HG03460 (cell line): Measurements from ENCODE around the gene FTSJ1.

ENCODE experiments used
- ATAC-seq: cut with Tn5 transposase; IDR thresholded peaks from one replicate; pipeline ENCODE4 v1.9.1; 2021; ENCODE audit not compliant: unreplicated experiment

The FTSJ1 gene

DNA sequence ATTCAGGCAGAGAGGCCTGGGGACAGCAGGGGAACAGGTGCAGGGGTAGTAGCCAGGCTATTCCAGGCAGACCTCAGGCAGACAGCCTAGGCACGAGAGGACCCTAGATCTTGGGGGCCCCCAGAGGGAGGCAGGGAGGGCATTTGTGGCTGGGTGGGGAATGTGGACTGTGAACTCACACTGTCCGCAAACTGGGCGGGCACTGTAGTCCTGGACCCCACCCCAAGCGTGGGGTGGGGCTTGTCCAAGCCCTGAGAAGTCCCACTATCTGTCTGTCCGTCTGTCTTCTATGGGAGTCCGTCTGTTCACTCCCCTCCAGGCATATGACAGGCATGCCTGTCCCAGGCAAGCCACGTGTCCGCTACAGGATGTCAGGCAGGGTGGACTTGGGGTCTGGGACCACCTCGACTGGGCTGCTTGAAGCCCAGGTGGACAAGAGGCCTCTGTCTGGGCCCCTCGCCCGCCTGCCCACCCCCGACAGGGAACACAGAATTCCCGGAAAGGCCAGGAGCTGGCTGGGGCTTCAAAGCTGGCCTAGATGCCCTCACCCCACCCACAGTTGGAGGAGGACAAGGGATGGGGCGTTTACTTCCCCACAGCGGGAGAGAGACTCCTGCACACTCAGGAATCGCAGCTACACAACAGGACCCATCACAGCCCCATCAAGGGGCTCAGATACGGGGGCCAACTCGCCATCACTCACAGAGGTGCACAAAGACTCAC, 5.7 kb upstream of the FTSJ1 start, which contains the start of gene SLC38A5:
Gene SLC38A5 (minus strand): TSS at position 151 of the 723 bp plus-strand sequence. CDS start 2,336 bp downstream, outside the sequence.
- no peak for ATAC-seq

DNA sequence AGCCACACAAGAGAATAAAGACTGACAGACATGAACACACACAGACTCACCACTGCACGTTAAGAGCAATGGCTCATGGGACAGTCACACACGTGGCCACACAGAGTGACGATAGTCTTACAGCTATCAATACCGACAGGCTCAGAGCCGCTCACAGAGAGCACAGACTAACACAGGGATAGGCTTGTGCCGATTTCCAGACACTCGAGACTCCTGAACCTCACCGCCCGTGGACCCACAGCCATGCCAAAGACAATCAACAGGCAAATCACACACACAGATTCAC, 5.2 kb upstream of the FTSJ1 start:
- ATAC-seq: no peak

DNA sequence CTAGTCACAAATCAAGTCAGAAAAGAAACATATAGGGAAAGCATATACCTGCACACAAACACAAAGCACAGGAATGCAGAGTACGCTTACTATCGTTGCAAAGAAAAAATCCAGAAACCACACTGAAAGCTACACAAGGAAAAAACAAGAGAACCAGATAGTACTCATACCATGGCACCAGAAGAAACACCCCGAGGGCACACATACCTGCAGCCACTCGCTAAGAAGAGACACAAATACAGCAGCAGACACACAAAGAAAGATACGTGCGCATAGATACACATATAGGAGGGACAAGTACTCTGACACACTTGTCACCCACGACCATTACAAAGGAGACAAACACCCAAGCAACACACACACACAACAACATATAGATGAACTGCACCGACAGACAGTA, 4.5 kb upstream of the FTSJ1 start:
- no peak for ATAC-seq

DNA sequence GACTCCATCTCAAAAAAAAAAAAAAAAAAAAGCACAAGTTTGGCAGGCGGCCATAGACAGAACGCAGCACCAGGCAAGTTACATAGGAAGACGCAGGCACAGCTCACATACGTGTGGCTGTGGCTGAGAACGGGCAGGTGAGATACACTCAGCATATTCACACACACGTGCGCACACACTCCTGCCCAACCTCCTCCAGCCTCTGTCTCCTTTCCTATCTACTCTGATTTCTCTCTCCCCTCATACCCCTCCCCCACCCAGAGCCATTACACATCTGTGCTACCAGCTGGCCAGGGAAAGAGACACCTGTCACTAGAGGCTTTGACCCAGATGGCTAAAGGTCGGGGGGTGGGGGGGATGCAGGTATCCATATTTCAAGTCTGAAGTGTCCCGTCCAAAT, 3.8 kb upstream of the FTSJ1 start:
- no peak for ATAC-seq

DNA sequence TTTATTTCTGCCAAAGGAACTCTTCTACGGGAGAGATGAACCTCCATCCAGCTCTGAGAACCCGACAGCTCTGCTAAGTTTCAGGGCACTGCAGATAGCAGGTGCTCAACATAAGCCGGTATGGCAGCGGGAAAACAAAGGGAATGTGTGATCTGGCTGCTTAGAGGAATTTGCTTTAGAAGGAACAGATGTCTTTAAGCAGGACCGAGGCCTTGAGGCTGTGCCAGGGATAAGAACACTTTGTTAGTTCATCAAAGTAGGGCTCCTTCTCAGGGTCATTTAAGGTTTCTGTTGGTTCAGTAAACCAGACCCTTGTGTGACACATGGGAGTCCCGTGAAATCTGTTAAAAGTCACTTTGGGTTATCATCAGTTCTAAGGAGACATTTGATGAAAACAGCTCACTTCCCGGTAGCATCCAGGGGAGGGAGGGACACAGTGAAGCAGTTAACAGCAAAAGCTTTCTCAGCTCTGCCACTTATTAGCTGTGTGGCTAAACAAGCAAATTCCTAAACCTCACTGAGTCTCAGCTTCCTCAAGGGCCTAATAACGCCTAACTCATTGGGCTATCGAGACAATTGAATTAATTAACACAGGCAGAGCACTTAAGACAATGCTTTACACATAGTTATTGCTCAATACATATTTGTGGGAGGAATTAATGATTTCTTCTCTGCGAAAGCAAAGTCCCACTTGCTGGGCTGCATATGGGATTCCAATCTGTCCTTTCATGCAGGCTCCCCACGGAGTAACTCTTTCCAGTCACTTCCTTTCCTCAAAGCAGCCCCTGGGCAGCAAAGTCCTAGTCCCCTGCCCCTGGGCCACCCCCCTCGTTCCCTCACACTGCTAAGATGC, 2.9 kb upstream of the FTSJ1 start:
- no peak for ATAC-seq

DNA sequence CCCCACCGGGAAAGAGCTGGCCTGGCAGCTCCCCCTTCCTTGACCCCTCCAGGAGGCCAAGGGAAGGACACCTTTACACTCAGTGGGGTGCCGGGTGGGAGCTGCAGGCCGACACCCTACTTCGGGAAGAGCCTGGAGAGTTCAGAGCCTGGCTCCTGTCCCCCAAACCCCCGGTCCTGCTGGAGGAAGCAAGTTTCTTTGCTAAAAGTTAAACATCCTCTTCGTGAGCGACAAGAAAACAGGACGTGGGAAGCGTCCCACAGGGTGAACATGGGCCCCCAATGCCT, 2.4 kb upstream of the FTSJ1 start:
- no peak for ATAC-seq

DNA sequence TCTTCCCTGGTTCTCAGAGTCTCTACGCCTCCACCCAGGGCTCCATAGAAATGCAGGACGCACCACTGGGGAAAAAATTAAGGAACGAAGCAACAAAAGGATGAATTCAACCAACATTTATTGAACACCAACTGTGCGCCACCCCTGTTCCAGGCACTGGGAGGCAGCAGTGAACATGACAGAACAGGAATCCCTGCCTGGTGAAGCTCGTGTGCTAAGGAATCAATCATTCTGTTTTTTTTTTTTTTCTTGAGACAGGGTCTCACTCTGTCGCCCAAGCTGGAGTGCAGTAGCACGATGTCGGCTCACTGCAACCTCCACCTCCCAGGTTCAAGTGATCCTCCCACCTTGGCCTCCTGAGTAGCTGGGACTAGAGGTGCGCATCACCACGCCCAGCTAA, 1.9 kb upstream of the FTSJ1 start:
- no peak for ATAC-seq

DNA sequence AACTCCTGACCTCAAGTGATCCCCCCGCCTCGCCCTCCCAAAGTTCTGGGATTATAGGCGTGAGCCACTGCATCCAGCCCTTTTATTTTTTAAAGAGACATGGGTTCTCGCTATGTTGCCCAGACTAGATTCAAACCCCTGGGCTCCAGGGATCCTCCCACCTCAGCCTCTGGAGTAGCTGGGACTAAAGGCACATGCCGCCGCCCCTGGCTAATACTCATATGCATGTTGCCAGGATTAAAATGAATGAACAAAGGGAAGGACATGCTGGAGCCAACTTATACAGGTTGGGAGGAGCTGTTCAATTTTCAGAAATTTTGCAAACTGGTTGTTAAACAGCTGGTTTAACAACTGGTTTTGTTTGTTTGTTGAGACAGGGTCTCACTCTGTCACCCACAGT, 1.4 kb upstream of the FTSJ1 start:
- no peak for ATAC-seq

DNA sequence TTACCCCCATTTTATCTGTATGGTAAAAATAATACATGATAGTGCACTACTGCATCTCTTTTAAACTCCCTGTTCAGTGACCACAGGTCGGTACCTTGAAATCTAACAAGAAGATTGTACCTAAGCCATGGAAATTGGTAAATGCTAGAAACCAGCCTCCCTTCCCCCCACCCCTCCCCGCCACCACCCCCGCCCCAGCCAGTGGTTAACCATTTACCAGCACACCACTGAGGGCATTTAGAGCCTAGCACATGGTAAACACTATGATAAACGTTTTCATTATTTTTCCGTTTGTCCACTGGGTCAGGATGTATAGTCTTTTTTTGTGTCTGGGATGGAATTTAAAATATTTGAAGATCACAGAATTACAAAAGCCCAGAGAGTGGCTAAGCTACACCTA, 703 bp upstream of the FTSJ1 start:
- ATAC-seq: peak; percentile 13

DNA sequence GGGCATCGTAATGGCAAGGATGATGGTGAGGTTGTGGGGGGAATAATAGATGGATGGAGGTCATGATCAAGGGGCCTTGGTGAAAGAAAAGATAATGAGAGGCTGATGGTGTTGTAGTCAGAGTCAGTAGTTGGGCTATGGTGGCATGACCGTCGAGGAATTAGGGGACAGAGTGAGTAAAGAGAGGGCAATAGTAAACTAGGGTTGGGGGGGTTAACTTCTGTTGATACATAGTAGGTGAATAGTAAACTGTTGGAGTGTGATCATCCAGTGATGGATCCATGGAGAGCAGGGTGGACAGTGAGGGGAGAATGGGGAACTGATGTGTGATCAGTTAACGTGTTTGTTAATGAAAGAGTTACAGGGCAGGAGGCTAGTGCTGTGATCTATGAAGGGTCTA, 920 bp downstream of the FTSJ1 start:
- ATAC-seq: no peak

DNA sequence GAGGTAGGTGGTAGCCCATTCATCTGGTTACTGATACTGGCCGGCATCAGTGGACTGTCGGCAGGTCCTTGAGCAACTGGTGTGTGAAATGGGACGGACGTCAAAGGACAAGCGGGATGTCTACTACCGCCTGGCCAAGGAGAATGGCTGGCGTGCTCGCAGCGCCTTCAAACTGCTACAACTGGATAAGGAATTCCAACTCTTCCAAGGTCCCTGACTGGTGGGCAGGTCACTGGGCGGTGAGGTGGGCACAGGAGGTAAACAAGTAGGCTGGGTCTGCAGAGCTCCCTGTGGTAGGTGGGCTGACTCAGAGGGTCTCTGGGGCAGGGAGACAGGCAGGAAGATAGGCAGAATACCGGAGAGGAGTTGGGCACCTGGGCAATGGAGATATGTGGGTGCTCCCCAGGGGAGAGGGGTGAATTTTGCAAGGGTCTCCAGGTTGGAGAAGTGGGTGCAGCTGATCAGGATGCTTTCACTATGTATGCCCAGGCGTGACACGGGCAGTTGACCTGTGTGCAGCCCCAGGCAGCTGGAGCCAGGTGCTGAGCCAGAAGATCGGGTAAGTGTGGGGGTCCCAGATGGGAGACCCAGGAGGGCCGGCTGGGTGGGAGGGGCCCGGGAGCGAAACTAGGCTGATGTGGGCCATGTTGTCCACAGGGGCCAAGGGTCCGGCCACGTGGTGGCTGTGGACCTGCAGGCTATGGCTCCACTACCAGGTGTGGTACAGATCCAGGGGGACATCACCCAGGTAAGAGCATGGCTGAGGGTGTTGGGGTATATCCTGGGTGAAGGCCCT, 2.2 kb downstream of the FTSJ1 start:
- ATAC-seq: no peak

DNA sequence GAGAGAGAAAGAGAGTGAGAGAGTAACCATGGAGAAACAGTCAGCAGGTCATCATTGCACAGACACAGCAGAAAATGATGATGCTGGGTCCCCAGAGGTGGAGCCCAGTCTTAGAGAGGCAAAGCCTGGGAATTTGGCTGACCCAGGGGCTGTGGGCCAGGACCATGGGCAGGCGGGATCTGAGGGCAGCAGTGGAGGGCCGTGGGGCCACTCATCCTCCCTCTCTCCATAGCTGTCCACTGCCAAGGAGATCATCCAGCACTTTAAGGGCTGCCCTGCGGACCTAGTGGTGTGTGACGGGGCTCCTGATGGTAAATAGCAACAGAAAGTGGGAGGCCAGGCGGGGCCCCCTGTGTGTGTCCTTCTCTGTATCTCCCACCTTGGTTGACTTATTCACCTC, 2.8 kb downstream of the FTSJ1 start:
- ATAC-seq: no peak

DNA sequence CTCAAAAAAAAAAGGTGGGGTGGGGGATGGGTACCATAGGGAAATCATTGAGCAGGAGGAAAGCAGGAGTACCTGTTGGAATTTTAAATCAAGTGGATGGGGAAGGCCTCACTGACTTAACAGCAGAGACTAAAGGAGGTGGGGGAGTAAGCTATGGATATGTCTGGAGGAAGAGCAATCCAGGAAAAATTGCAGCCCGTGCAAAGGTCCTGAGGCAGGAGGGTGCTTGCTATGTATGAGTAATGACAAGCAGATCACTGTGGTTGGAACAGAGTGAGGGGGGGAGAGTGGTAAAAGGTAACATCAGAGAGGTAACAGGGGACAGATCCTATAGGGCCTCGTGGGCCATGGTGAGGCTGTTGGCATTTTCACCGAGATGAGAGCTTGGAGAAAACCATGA, 4.1 kb downstream of the FTSJ1 start:
- no peak for ATAC-seq

DNA sequence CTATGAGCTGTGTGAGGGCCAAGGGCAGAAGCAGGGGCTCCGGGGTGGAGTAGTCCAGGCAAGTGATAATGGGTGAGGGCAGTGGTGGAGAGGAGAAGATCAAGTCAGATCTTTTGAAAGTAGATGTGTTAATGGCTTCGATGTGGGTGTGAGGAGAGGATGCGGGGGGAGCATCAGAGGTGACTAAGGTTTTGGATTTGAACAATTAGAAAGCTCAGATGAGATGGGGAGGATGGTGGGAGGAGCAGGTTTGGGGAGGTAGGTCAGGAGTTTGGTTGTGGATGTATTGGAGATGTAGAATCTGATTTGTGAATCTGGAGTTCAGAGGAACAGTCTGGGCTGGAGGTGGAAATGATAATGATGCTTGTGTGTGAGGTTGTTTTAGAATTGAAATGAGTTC, 4.6 kb downstream of the FTSJ1 start:
- no peak for ATAC-seq

DNA sequence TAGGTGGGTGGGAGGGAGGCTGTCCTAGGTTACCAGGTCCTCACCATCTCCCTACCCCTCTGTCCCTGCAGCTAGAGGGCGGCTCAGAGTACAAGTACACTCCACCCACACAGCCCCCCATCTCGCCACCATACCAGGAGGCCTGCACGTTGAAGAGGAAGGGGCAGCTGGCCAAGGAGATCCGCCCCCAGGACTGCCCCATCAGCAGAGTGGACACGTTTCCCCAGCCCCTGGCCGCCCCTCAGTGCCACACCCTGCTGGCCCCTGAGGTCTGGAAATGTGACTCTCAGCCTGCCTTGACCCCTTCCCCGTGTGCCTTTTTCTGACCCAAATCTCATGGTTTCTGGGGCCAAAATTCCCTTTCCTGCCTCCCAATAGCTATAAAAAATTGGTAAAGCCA, 6.5 kb downstream of the FTSJ1 start:
- no peak for ATAC-seq

DNA sequence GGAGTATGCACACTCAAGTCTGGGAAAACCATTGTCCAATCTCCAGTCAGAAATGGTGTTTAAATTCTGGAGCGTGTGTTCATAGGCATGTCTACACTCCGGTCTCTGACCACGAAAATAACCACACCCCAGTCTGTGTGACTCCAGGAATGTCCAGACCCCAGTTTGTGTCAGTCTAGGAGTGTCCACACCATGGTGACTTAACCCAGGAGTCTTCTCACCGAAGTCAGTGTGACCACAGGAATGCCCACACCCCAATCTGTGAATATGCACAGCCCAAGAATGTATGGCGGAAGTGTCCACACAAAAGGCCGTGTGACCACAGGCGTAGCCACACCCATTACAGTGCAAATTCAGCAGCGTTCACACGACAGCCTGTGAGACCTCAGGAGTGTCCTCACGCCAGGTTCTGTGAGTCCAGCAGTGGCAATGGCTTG, 11.4 kb downstream of the FTSJ1 start:
- ATAC-seq: no peak

DNA sequence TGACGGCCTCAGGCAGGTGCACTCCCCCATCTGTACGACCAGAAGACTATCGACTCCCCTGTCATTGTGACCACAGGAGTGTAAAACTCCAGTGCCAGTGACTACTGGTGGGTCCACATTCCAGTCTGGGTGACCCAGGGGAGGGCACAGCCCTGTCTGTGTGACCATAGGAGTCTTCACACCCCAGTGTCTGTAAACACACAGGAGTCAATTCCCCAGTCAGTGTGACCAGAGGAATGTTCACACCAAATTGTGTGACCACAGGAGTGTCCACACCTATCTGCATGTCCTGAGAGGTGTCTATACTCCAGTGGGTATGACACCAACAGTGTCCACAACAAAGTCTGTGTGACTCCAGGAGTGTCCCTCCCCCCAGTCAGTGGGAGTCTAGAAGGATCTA, 12.0 kb downstream of the FTSJ1 start:
- no peak for ATAC-seq

DNA sequence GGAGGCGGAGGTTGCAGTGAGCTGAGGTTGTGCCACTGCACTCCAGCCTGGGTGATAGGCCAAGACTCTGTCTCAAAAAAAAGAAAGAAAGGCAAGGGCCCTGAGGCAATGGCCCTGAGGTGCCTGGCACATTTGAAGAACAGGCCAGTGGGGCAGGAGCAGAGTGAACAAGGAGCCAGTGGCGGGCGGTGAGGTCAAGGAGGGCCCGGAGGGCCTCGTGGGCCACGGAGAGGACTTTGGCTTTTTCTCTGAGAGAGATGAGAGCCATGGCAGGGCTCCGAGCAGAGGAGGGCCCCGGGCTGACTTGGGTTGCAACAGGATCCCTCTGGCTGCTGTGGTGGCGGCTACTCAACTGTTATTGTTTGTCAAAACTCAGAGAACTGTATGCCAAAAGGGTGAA, 13.3 kb downstream of the FTSJ1 start:
- no peak for ATAC-seq

DNA sequence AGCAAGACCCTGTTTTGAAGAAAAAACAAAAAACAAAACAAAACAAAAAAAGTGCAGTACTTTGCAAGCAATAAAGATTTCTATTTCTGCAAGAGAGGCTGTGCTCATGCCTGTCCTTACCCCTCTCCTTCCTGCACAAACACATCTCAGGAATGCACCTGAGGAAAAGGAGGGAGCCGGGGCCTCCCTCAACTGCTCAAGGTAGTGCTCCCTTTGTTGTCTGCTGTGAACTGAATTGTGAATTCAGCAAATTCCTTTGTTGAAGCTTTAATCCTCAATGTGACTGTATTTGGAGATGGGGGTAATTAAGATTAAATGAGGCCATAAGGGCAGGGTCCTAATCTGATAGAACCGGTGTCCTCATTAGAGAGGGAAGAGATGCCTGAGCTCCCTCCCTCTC, 13.9 kb downstream of the FTSJ1 start:
- ATAC-seq: no peak

DNA sequence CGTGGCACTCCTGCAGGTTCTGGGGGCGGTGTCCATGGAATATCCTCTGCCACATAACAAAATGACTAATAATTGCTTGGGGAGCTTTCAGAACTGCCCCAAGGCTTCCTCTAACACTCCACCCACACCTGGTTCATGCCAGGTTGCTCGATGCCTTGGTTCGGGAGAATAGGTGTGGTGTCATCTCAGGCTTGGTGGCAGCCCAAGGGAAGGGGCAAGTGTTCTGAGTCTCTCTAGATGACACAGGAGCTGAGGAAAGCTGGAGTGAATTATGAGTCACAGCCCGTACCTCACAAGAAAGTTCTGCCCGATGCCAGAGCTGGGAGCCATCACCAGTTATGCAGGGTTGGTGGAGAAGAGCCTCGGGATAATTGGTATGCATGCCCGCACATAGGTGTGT, 14.7 kb downstream of the FTSJ1 start:
- no peak for ATAC-seq

DNA sequence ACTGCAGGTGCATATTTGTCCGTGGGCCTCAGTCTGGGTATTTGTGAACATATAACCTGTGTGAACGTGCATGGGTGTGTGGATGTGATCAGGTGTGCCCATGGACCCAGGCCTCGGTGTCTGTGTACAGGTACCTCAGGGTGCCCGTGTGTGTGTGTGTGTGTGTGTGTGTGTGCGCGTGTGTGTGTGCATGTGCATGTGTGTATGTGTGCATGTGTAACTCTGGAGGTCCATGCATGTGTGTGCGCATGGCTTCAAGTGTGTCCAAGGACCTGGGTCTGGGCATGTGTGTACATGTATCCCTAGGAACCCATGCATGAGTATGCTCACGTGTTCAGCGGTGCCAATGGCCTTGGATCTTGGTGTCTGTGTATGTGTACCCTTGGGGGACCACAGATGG, 15.8 kb downstream of the FTSJ1 start:
- ATAC-seq: no peak

DNA sequence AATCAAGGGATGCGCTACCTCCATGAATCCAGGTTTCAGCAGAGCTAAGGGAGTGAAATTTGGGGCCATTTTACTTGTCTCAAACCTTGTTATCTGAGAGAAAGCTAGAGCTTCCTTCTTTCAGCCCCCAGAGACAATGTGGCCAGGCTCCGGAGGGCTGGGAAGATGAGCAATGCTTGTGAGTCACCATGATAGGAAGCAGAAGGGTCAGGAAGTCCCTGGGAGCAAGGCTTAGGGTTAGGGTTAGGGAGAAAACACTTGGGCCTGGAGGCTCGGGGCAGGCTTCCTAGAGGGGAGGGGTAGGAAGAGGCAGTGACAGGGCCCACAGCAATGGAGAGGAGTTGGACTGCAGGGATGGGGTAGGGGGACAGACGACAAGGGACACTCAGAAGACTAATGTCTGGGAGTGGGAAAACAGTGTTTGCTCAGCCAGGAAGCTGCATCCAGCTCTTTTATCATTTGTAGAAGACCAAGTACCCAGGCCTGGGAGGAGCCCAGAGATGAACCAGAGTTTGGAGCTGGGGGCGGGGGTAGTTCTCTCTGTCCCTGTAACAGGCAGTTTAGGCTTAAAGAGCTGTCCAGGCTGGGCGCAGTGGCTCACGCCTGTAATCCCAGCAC, 16.4 kb downstream of the FTSJ1 start:
- no peak for ATAC-seq
